ENCODE measurements around the gene MUC5AC. TPM values are rescaled to one million over a fixed set of nuclear protein-coding genes. Genes with fewer than 3 reads are reported as not detected.

MUC5AC gene, protein sequence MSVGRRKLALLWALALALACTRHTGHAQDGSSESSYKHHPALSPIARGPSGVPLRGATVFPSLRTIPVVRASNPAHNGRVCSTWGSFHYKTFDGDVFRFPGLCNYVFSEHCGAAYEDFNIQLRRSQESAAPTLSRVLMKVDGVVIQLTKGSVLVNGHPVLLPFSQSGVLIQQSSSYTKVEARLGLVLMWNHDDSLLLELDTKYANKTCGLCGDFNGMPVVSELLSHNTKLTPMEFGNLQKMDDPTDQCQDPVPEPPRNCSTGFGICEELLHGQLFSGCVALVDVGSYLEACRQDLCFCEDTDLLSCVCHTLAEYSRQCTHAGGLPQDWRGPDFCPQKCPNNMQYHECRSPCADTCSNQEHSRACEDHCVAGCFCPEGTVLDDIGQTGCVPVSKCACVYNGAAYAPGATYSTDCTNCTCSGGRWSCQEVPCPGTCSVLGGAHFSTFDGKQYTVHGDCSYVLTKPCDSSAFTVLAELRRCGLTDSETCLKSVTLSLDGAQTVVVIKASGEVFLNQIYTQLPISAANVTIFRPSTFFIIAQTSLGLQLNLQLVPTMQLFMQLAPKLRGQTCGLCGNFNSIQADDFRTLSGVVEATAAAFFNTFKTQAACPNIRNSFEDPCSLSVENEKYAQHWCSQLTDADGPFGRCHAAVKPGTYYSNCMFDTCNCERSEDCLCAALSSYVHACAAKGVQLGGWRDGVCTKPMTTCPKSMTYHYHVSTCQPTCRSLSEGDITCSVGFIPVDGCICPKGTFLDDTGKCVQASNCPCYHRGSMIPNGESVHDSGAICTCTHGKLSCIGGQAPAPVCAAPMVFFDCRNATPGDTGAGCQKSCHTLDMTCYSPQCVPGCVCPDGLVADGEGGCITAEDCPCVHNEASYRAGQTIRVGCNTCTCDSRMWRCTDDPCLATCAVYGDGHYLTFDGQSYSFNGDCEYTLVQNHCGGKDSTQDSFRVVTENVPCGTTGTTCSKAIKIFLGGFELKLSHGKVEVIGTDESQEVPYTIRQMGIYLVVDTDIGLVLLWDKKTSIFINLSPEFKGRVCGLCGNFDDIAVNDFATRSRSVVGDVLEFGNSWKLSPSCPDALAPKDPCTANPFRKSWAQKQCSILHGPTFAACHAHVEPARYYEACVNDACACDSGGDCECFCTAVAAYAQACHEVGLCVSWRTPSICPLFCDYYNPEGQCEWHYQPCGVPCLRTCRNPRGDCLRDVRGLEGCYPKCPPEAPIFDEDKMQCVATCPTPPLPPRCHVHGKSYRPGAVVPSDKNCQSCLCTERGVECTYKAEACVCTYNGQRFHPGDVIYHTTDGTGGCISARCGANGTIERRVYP (N-terminal part only)
- not detected in 3 replicates for polyA plus RNA-seq
- polyA plus RNA-seq (2011; ENCODE audit: low read depth) = not detected
- not detected in 2 replicates for polyA plus RNA-seq (2011; cell fraction: cytosol; rRNA removed)
- not detected in 2 replicates for polyA plus RNA-seq (2011; cell fraction: nucleus; rRNA removed)
- not detected in 2 replicates for polyA plus RNA-seq (2012; ENCODE audit: low replicate concordance)
- polyA minus RNA-seq = not detected in 3 replicates
- not detected for polyA minus RNA-seq (2011; cell fraction: cytosol; rRNA and poly(A)+ RNA removed)
- polyA minus RNA-seq (2011; cell fraction: nucleus; rRNA and poly(A)+ RNA removed) = under 0.01 TPM in 1 of 2 replicates, not detected in the other

DNA sequence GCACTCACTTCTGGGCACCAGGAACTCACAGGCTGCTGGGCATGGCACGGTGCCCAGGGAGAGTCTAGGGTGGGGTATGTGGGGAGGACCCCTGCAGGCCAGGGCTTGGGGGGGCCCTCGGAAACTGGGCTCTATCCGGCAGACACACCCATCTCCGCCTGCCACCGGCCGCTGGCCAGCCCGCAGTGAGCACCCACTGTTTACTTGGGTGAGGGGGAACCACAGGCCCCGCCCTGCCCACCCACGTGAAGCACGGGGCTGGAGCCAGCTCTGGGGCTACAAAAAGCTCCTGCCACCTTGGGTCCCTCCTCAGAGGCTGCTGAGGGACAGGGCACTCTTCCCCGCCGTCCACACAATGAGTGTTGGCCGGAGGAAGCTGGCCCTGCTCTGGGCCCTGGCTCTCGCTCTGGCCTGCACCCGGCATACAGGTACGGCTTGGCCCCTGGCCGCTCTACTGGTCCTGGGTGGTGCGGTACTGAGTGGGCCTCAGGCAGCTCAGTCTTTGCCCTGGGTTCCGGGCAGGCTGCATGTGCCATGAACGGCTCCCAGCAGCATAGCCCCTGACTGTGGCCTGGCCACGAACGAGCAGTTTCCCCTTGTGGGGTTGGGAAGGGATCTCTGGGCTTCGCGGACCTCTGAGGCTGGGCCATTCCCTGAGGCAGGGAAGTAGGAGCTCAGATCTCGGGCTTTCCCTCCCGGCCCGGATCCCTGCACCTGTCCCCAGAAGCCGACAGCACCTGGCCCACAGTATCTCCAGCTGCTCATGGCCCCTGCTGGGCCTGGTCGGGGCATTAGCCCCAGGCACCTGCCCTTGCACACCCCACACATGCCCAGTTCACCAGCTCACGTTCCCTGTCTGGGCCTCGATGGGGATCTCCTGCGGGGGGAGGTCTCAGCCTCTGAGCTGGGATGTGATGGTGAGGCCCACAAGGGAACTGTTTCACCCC is at the start of gene MUC5AC:
MUC5AC (plus strand) TSS at position 309 of the 947 bp plus-strand sequence; CDS start at position 356, 47 bp downstream.
- no peaks in the 10 kb centered on the region for H3K36me3 ChIP-seq (ENCODE audit: control insufficient read depth in 2 of 2, extremely low read depth in 1 of 2, insufficient read depth in 2 of 2, low read length in 2 of 2)
- no peaks in the 10 kb centered on the region for H3K9me1 ChIP-seq (ENCODE audit: control insufficient read depth, extremely low read depth, insufficient read depth, low read length)
- no peak within 1 kb of the TSS for H2AFZ ChIP-seq (ENCODE audit: control insufficient read depth, low read length)
- no peak within 1 kb of the TSS for H3K9ac ChIP-seq (ENCODE audit: control insufficient read depth, extremely low read depth, insufficient read depth, low read length)
- dilution Hi-C loops (cut with MboI; ENCODE audit: extremely low pct_ligation_motif_present, low sequenced_read_pairs) = no loop called here
- H3K4me2 ChIP-seq (ENCODE audit: control insufficient read depth, extremely low read depth, insufficient read depth, low read depth, low read length) = no peak within 1 kb of the TSS
- no peak for DNase-seq (ENCODE audit: low read depth, low spot score)
- no peak within 1 kb of the TSS for H3K27ac ChIP-seq (ENCODE audit: control insufficient read depth, insufficient read depth, low read length)
- no peaks in the 10 kb centered on the region for H3K9me3 ChIP-seq (ENCODE audit: control insufficient read depth, low read depth, low read length)
- FAIRE-seq = no peak
- no peak within 1 kb of the TSS for H3K4me3 ChIP-seq (ENCODE audit: control insufficient read depth in 2 of 3, extremely low read depth in 1 of 3, insufficient read depth in 2 of 3, low read depth in 1 of 3, low read length in 3 of 3)
- no peaks in the 10 kb centered on the region for H3K4me1 ChIP-seq (ENCODE audit: control insufficient read depth, extremely low read depth, insufficient read depth, low read length)
- no peaks in the 10 kb centered on the region for H3K79me2 ChIP-seq (ENCODE audit: control insufficient read depth, insufficient read depth, low read length)
- no peaks in the 10 kb centered on the region for H3K27me3 ChIP-seq (ENCODE audit: control insufficient read depth, extremely low read depth, insufficient read depth, low read length)
- TF ChIP-seq, protein P1, sequence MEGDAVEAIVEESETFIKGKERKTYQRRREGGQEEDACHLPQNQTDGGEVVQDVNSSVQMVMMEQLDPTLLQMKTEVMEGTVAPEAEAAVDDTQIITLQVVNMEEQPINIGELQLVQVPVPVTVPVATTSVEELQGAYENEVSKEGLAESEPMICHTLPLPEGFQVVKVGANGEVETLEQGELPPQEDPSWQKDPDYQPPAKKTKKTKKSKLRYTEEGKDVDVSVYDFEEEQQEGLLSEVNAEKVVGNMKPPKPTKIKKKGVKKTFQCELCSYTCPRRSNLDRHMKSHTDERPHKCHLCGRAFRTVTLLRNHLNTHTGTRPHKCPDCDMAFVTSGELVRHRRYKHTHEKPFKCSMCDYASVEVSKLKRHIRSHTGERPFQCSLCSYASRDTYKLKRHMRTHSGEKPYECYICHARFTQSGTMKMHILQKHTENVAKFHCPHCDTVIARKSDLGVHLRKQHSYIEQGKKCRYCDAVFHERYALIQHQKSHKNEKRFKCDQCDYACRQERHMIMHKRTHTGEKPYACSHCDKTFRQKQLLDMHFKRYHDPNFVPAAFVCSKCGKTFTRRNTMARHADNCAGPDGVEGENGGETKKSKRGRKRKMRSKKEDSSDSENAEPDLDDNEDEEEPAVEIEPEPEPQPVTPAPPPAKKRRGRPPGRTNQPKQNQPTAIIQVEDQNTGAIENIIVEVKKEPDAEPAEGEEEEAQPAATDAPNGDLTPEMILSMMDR (optimal IDR thresholded peaks at IDR 0.05 in 1 of 3, IDR thresholded peaks at IDR 0.05 in 1 of 3, conservative IDR thresholded peaks at IDR 0.05 in 1 of 3; ENCODE audit: extremely low read depth in 1 of 3, insufficient read depth in 2 of 3, low read length in 3 of 3) = no peak
- no peak for TF ChIP-seq EZH2 (IDR thresholded peaks at IDR 0.05; ENCODE audit: low read length)
- no peaks in the 10 kb centered on the region for H4K20me1 ChIP-seq (ENCODE audit: control insufficient read depth, extremely low read depth, insufficient read depth, low read length)
